Nephron (organoid): ENCODE measurements around the gene ARHGEF28.

ENCODE experiments used
- H3K27ac Mint-ChIP-seq, 3 experiments: 2 replicates each; pipeline ENCODE4 v1.8.0; 2020; ENCODE audit warnings: mixed read lengths in 3 of 3, mild to moderate bottlenecking in 2 of 3, moderate library complexity in 1 of 3
- H3K27me3 Mint-ChIP-seq: 2 replicates; pipeline ENCODE4 v1.8.0; 2021; ENCODE audit warnings: low read depth, mild to moderate bottlenecking, moderate library complexity, mixed read lengths
- H3K36me3 Mint-ChIP-seq: 2 replicates; pipeline ENCODE4 v1.8.0; 2020; ENCODE audit warnings: low read depth, mixed read lengths
- H3K4me1 Mint-ChIP-seq: 2 replicates; pipeline ENCODE4 v1.8.0; 2020; ENCODE audit warnings: mixed read lengths
- H3K4me3 Mint-ChIP-seq, 3 experiments: 2 replicates each; pipeline ENCODE4 v1.8.0; 2020; ENCODE audit warnings: mild to moderate bottlenecking in 3 of 3, mixed read lengths in 3 of 3, moderate library complexity in 2 of 3
- H3K9me3 Mint-ChIP-seq: 2 replicates; pipeline ENCODE4 v1.8.0; 2020; ENCODE audit warnings: mixed read lengths
- TF ChIP-seq, protein P1 (sequence below), 3 experiments: fragments of 200-600 bp; sonication (generic); IDR thresholded peaks; one replicate each; pipeline ENCODE4 v1.5.0; 2021; ENCODE audit warnings: antibody characterized with exemption in 3 of 3; ENCODE audit not compliant: unreplicated experiment in 3 of 3

Gene ARHGEF28

DNA sequence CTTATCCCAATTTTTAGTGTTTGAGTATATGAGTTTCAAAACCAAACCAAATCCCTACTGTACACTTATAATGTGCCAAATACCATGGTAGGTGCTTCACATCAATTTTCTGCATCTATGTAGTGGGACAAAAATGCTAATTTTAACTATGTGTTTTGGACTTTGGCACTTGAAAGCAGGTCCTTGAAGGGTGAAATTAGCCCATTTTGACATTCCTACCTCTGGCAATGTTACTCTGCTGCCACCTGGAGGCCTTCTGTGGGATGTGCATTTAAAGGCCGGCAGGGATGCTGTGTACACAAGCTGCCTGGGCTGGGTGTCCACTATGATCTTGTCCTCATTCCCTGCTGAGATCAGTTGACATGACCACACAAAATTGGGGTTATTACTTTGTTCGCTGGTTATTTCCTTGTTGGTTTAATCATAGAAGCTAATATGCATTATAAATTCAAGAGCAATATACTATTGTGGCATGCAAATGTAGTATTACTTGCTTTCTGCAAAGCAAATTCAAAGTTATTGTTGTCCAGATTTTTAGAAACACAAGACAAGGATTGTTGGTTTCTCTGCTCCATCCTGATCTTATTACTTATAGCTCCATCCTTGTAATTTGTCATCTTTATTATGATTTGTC is 166.8 kb downstream of the ARHGEF28 start:
- H3K4me1 Mint-ChIP-seq, result peaks cover 8% of the 10 kb centered on the region
- H3K27ac Mint-ChIP-seq, result no peak overlapping the region
- no peak overlapping the region for H3K4me3 Mint-ChIP-seq
- H3K36me3 Mint-ChIP-seq, result no peaks in the 10 kb centered on the region
- H3K27me3 Mint-ChIP-seq, result peaks cover 7% of the 10 kb centered on the region
- TF ChIP-seq, protein P1, sequence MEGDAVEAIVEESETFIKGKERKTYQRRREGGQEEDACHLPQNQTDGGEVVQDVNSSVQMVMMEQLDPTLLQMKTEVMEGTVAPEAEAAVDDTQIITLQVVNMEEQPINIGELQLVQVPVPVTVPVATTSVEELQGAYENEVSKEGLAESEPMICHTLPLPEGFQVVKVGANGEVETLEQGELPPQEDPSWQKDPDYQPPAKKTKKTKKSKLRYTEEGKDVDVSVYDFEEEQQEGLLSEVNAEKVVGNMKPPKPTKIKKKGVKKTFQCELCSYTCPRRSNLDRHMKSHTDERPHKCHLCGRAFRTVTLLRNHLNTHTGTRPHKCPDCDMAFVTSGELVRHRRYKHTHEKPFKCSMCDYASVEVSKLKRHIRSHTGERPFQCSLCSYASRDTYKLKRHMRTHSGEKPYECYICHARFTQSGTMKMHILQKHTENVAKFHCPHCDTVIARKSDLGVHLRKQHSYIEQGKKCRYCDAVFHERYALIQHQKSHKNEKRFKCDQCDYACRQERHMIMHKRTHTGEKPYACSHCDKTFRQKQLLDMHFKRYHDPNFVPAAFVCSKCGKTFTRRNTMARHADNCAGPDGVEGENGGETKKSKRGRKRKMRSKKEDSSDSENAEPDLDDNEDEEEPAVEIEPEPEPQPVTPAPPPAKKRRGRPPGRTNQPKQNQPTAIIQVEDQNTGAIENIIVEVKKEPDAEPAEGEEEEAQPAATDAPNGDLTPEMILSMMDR (IDR thresholded peaks at IDR 0.05; ENCODE audit: unreplicated experiment in 3 of 3), result peak; percentile 93 to 98 (median 94)
- H3K9me3 Mint-ChIP-seq, result no peaks in the 10 kb centered on the region

DNA sequence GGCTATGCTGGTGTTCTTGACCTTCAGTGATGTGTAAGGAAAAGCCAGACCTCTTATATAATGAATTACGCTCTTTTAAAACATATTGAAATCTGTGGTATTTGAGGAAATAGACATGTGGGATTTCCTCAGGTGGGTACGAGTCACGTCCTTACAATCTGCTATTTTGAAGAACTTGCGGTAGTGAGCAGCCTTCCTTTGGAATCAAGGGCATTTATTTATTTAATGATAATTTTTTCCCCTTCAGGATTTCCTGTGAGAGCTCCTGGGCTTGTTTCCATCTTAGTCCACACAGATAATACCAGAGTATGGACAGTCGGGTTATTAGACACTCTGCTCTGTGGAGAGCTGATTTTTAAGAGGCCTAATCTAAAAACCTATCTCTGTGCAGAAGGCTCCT is 167.9 kb downstream of the ARHGEF28 start:
- H3K9me3 Mint-ChIP-seq, result no peaks in the 10 kb centered on the region
- H3K27ac Mint-ChIP-seq, result no peak overlapping the region
- H3K36me3 Mint-ChIP-seq, result no peaks in the 10 kb centered on the region
- peaks cover 14% of the 10 kb centered on the region for H3K27me3 Mint-ChIP-seq
- no peak overlapping the region for H3K4me3 Mint-ChIP-seq
- TF ChIP-seq, protein P1 (IDR thresholded peaks at IDR 0.05; ENCODE audit: unreplicated experiment in 3 of 3), result no peak
- peaks cover 8% of the 10 kb centered on the region for H3K4me1 Mint-ChIP-seq

DNA sequence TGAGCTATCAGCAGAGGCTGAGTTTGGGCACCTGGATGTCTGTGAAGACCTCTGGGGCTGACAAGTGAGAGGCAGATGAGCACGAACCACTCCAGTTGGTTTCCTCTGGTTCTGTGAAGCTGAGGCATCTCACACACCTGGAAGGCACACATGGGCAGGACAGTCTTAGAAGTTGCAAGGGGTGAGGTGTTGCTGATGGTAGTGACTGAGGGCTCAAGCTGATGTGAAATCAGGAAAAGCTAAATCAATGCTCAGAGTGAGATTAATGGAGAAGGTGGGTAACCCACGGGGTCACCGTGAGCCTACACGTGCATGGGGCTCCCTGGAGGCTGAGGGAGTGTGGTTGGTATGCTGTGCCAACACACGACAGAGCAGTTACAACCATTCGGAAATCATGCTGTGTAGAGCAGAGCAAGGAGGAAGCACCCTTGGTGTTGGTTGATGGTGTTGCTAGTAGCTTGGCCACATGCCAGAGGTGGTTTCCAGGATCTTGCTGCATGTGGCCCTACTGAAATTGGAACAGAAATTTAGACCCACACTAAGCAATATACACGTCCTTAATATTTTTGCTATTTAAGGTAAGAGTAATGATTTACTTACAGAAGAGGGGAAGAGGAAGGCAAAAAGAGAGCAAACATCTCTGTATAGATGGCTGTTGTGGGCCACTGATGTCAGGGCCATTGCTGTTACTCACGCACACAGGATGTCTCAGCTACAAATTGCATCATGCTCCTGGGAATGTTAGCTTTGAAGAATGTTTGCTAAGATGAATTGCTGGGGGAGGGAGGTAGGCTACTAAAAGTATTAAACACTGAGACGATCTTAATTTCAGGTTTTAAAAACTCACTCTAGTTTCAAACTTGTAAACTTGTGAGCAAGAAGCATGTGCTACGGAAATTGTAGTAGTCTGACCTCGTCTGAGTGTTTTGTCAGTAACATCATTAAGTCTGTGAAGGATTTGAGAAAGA is 170.5 kb downstream of the ARHGEF28 start:
- TF ChIP-seq, protein P1 (IDR thresholded peaks at IDR 0.05; ENCODE audit: unreplicated experiment in 3 of 3), result no peak
- Mint-ChIP-seq H3K4me1 (peaks cover 8% of the 10 kb centered on the region), H3K36me3 (no peaks in the 10 kb centered on the region), H3K27ac (peak overlapping the region; percentile 3 to 25 (median 24)), H3K4me3 (no peak overlapping the region), H3K27me3 (peaks cover 11% of the 10 kb centered on the region), H3K9me3 (no peaks in the 10 kb centered on the region)

DNA sequence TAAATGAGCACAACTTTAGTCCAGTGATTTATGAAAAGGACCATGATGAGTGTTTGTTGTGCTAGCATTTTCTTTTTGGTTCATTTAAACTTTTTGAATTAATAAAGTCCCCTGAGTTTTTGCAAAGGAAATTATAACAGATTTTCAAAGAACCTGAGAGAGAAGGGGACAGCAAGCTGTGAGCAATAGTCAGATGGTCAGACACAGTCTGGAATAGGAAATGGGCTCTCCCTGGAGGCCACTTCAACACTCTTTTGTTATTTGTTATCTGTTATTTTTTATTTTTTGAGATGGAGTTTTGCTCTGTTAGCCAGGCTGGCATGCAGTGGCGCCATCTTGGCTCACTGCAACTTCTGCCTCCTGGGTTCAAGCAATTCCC is 171.1 kb downstream of the ARHGEF28 start:
- H3K4me1 Mint-ChIP-seq, result peaks cover 8% of the 10 kb centered on the region
- H3K27me3 Mint-ChIP-seq, result peaks cover 11% of the 10 kb centered on the region
- TF ChIP-seq, protein P1 (IDR thresholded peaks at IDR 0.05; ENCODE audit: unreplicated experiment in 3 of 3), result no peak
- H3K27ac Mint-ChIP-seq, result peak overlapping the region in 2 of 3 experiments; percentile 3 to 24
- H3K9me3 Mint-ChIP-seq, result no peaks in the 10 kb centered on the region
- H3K36me3 Mint-ChIP-seq, result no peaks in the 10 kb centered on the region
- H3K4me3 Mint-ChIP-seq, result no peak overlapping the region

DNA sequence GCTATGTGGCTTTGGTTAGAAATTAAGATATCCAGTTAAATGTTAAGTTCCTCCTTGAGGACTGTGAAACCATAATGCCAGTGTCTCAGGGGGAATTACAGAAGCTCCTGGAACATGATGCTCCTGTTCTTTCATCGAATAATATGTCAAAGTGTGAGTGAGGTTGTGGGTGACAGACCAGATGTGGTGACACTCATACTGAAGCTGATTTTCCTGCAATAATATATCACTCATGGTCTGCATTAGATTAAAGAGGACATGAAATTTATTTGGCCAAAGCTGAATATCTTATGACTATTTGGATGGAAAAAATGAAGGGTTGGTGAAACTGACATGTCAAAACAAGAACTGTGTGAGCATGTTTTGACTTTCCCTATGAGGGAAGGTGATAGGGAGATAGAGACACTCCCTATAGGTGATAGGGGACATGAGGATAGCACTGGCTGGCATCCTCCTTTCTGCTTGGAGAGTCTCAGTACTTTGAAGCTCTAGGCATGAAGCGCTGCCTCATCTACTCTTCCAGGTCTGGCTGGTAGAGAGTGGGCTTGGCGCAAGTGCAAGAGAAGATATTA is 173.5 kb downstream of the ARHGEF28 start:
- Mint-ChIP-seq H3K9me3 (no peaks in the 10 kb centered on the region), H3K4me1 (peaks cover 8% of the 10 kb centered on the region), H3K27me3 (peaks cover 11% of the 10 kb centered on the region), H3K4me3 (no peak overlapping the region), H3K27ac (no peak overlapping the region), H3K36me3 (no peaks in the 10 kb centered on the region)
- TF ChIP-seq, protein P1 (IDR thresholded peaks at IDR 0.05; ENCODE audit: unreplicated experiment in 3 of 3), result no peak
